WI38 (cell line): ENCODE data around the gene CAMK2A.

Source experiments
- H3K4me3 ChIP-seq: 2 replicates; pipeline ENCODE4 v1.5.1; 2011; ENCODE audit warnings: low read depth, mild to moderate bottlenecking, control low read depth, low read length
- CTCF ChIP-seq: IDR thresholded peaks from 2 replicates; pipeline ENCODE4 v1.5.1; 2012; ENCODE audit warnings: low read depth, mild to moderate bottlenecking, control low read depth, low read length

Gene CAMK2A

GRCh38 chr5:150301170-150301505 lies 11.6 kb upstream of the CAMK2A start:
- peak overlapping the region; percentile 8; the same call in 1 of the 2 replicates for H3K4me3 ChIP-seq
- no peak for TF ChIP-seq CTCF

GRCh38 chr5:150300496-150301169 lies 11.1 kb upstream of the CAMK2A start:
- TF ChIP-seq CTCF = no peak
- peak overlapping the region; percentile 8; the same call in 1 of the 2 replicates for H3K4me3 ChIP-seq

- TF ChIP-seq CTCF = no peak
- H3K4me3 ChIP-seq = no peak overlapping the region
These were observed 10.2 kb upstream of the CAMK2A start for GRCh38 chr5:150299571-150300327.

- TF ChIP-seq CTCF = no peak
- no peak overlapping the region for H3K4me3 ChIP-seq
These were observed 9.3 kb upstream of the CAMK2A start for GRCh38 chr5:150298701-150299451.

- TF ChIP-seq CTCF = no peak
- H3K4me3 ChIP-seq = no peak overlapping the region
These were observed 8.5 kb upstream of the CAMK2A start for GRCh38 chr5:150297934-150298595.

GRCh38 chr5:150297236-150297890 lies 7.8 kb upstream of the CAMK2A start:
- H3K4me3 ChIP-seq = no peak overlapping the region
- no peak for TF ChIP-seq CTCF
